Fibroblast of skin of left quadriceps (primary cell): ENCODE measurements around the gene YIPF5.

Experiments used
- DNase-seq, 2 experiments: peaks; one replicate each; pipeline ENCODE4 v3.0.0-alpha.2; 2013; ENCODE audit warnings: low read depth in 2 of 2

YIPF5 gene

DNA sequence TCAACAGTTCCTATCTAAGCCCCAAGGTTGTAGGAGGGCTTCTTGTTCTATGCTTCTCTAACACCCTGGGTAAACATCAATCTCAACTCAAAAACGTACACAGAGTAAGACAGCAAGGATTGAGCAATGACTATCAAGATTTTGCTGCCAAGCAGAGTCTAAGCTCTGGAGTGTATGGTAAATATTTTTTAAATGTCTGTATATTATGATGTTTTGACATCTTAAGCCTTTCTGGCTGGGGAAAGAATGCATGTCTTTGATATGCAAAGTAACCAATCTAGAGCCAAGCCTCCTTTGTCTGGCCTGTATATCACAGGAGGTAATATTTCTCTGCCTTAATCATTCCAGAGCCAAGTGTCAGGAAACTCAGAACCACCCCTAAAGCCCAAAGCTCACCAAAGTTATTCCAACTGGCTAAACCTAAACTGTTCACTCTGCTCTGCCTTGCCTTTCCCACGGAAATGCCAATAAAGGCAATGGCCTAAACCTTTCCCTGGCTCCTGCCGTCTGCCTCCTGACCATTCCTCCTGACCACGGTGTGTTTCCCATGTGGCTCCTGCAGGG is 45.2 kb downstream of the YIPF5 start:
- DNase-seq, result peak; percentile 61 to 63

DNA sequence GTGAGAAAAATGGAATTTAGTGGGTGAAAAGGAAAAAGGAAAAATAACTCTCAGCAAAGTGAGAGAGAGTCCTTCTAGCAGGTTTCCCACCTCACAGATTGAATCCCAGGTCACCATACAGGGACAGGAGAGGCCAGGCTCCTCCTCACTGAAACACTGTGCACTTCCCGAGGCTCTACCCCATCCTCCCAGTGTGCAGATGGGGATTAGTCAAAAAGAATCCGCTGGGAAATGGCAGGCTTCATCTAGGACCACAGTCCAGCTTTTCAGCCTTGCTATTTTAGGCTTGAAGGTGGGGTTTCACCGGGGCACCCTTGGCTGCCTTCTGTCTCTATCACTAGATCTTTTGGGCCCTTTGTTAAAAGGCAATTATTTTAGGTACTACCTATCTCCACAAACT is 47.8 kb downstream of the YIPF5 start:
- no peak for DNase-seq

DNA sequence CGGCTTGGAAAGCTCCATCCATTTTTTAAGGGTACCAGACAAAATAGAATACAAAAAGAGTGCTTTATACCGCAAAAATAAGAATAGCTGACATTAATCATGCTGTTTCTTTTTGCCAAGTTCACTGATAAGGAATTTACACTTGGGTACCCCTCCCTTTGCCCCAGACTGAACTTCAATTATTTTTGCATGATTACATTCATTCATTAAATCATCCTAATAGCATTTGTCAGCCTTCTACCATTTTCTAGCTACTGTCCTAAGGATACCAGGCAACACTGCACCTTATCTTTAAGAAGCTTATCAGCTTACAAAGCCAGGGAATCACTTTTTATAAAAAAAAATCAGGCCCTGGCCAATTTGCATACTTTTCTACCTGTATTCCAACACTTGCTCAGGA is 48.4 kb downstream of the YIPF5 start:
- DNase-seq, result no peak

DNA sequence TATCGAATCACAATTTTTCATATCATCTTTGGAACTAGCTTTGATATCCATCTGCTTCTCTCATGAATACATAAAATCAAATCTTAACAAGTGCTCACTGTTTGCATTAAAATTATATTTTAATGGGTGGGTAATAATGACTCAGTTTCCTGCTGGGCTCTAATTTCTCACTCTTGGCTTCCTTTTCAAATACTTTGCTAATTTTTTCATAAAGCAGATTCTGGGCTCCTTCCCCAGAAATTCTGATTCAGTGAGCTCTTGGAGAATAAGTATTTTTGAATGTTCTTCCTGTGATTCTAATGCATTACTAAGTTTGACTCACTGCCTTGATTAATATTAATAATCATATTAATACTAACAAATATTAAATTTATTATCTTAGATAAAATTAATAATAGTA is 48.9 kb downstream of the YIPF5 start:
- no peak for DNase-seq

DNA sequence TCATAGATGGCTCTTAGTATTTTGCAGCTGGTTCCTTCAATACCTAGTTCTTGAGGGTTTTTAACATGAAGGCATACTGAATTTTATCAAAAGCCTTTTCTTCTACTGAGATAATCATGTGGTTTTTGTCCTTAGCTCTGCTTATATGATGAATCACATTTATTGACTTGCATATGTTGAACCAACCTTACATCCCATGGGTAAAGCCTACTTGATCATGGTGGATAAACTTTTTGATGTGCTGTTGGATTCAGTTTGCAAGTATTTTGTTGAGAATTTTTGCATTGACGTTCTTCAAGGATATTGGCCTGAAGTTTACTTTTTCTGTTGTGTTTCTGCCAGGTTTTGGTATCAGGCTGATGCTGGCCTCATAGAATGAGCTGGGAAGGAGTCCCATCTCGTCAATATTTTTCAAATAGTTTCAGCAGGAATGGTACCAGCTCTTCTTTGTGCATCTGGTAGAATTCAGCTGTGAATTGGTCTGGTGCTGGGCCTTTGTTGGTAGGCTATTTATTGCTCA is 49.7 kb downstream of the YIPF5 start:
- DNase-seq, result no peak

DNA sequence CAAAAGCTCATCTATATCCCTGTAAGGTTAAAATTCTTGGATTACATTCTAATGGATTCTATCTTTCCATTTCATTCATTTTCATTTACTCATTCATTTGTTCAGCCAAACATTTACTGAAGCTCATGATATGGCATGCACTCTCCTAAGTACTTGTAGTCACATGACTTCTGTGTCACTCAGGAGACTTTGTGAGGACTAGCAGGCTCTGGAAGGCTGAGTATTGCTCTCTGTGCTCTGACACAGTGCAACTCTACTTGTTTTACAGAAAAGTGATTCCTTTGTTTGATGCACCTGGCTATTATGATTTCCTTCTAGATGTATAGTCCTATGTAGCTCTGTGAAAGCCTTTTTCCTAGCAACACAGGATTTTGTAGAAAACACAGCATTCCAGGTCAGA is 53.0 kb downstream of the YIPF5 start:
- no peak for DNase-seq

DNA sequence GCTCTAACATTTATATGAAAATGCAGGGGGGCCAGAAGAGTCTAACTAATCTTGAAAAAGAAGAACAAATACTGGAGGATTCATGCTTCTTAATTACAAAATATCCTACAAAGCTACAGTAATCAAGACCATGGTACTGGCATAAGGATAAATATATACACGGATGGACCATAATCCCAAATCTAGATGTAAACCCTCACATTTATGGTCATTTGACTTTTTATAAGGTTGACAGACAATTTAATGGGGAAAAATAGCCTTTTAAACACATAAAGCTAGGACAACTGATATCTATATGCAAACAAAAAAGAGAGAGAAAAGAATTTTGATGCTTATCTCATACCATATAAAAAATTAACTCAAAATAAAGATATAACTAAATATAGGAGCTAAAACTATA is 55.9 kb downstream of the YIPF5 start:
- no peak for DNase-seq
